Neural progenitor cell (in vitro differentiated cells): ENCODE measurements around the gene RHBDL3.

Experiments used
- CTCF ChIP-seq: fragments of 200-600 bp; sonication (generic); IDR thresholded peaks from 2 replicates; pipeline ENCODE4 v1.5.1; 2017; ENCODE audit warnings: antibody characterized with exemption, mild to moderate bottlenecking
- EZH2 ChIP-seq: fragments of 200-600 bp; sonication (generic); IDR thresholded peaks from 2 replicates; pipeline ENCODE4 v1.6.1; 2017; ENCODE audit warnings: antibody characterized with exemption, mild to moderate bottlenecking, moderate library complexity

- TF ChIP-seq CTCF (no peak), EZH2 (no peak)
These were observed 7.1 kb upstream of the RHBDL3 start for GRCh38 chr17:32258383-32259140.
